Fibroblast of skin of abdomen (primary cell): ENCODE data around the gene MINK1.
A peak's percentile ranks its signal among the peaks of the same experiment; 100 is the strongest.
"Not testable (repeated sequence)": the region's sequence is repeated elsewhere in the genome, so short reads cannot be mapped to it uniquely, and the experiment has no call there.

Experiments
- DNase-seq: peaks from one replicate; pipeline ENCODE4 v3.0.0-alpha.2; 2013

MINK1 gene

DNA sequence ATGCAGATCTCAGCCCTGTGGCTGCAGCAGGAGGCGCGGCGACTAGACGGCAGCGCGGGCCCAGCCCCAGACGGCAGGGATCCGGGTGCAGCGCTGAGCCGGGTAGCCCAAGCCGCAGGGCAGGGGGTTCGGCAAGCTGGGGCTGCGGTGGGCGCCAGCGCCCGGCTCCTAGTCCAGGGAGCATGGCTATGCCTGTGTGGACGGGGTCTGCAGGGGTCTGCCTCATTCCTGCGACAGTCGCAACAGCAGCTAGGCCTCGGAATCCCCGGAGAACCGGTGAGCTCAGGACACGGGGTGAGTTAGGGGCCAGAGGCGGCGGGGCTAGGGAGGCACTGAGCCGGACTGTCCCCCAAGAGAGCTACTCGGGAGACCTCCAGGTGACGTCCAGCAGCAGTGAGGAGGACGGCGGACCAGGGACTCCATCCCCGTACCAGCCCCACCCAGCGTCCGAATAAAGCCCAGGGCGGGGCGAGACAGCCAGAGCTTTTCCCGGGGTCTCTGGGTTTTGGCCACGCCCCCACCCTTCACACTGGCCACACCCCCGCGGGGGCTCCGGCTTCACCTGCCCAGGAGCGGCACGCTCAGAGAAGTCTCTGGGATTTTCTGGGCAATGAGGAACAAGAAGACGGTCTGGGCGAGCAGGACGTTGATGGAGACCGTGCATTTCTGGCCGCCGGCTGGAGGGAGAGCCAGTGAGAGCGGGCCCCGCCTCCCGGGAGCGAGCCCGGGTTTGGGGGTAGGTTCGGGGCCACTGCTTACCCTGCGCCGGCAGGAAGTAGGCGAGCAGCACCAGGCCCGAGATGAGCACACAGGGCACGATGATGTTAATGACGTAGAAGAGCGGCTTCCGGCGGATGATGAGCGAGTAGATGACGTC, 67.3 kb downstream of the MINK1 start:
- no peak for DNase-seq

DNA sequence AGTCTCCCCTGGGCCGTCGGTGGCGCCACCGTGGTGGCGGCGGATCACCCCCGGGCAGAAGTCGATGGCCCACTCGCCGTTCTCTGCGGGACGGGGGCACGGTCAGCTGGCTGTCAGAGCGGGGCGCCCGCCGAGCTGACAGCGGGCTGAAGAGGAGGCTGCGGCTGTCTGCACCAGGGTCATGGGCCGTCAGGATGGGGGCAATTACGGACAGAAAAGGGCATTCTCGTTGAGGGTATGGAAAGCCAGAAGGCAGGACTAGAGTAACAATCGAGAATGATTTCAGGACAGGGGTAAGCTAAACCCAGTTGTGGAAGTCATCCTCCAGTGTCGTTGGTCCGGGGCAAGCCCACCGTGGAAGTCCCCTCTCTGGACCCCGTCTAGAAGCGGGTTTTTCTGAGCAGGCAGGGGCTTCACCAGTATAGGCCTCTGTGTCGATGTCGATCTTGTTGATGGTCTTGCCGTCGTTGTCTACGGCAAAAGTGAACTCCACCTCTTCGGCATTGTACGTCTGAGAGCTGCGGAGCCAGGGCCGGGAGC, 68.0 kb downstream of the MINK1 start:
- no peak for DNase-seq

DNA sequence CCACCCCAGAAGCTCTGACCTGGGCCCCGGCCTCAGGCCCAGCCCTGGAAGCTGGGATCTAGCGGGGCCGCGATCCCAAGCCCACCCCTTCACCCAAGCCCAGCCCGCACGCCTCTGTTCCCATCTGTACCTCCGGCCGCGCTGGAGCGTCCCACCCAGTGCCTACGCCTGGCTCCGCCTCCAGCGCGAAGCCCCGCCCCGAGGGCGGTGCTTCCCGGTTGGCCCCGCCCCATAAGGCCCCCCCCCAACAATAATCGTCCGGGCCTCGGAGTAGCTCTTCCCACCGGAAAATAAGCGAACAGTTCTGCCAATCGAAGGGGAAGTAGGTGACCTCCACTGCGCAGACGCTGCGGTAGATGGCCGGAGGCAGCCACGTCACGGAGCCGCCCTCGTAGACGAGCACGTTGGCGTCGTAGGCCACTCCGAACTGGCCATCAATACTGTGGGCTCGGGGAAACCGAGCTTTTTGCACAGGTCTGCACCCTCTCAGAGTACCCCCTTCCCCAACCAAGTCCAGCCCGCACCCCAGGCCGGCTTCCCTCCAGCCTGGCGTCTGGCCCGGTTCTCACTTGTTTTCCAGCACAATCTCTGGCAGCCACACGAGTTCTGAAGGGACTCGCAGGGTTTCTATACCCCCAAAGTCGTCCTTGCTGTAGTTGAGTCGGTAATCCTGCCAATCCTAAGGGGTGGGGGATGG, 68.7 kb downstream of the MINK1 start:
- no peak for DNase-seq

DNA sequence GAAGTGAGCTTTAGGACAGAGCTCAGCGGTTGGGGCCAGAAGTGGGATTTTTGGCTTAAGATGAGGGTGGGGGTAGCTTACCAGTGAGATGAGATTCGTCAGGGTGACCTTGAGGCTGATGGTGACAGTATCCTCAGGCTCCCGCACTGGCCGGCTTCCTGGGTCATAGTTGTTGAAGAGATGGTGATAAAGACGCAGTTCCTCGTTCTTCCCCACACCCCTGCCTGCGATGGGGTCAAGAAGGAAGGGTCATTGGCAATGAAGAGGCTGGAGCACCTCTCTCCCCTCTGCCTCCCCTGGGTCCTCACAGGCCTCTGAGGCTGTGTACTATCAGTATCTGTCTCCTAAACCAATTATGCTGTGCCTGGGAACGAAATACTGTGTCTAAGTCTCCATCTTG, 69.4 kb downstream of the MINK1 start:
- no peak for DNase-seq

DNA sequence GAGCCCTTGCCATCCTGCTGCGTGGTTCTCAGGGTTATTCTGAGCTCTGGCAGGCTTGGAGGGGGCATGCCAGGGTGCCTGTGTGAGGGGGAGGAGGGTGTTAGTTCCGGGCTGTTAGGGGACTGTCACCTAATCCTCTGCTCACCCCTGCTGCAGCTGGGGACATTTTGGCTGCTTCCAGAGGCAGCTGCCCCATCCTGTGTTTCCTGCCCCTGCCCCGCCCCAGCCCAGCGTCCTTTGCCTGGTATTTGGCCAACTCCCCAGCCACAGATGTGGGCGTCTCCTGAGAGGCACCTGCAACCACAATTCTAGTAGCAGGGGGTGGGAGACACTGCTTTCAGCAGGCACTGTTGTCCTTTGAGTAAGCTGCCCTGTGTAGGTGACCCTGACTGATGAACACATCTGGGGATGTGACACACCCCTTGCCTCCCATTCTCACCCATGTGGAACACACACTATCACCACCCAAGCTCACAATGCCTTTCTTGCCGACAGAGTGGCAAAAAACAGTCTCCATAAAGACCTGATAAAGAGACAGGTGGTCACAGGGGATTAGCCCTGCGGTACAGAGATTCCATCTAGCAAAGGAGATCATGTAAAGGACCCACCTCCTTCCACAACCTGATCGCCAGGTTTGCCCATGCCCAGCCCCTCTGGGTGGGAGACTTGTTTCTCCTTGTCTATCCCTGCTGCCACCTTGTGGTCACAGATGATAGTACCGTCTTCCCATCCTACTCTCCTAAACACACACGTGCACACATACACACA, 70.1 kb downstream of the MINK1 start, which contains the start of gene CHRNE:
Gene CHRNE, minus strand, starts transcription at position 48 of the 768 bp plus-strand sequence. Its CDS starts 35 bp downstream, at position 13.
- peak; percentile 63 for DNase-seq

DNA sequence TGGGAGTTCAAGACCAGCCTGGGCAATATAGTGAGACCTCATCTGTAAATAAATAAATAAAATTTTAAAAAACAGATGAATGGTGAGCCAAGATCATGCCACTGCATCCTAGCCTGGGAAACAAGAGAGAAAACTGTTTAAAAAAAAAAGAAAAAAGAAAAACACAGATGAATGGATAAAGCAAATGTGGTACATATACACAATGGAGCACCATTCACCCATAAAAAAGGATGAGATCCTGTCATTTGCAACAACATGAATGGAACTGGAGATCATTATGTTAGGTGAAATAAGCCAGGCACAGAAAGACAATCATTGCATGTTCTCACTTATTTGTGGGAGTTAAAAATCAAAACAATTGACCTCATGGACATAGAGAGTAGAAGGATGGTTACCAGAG, 73.5 kb downstream of the MINK1 start:
- not testable (repeated sequence) for DNase-seq

DNA sequence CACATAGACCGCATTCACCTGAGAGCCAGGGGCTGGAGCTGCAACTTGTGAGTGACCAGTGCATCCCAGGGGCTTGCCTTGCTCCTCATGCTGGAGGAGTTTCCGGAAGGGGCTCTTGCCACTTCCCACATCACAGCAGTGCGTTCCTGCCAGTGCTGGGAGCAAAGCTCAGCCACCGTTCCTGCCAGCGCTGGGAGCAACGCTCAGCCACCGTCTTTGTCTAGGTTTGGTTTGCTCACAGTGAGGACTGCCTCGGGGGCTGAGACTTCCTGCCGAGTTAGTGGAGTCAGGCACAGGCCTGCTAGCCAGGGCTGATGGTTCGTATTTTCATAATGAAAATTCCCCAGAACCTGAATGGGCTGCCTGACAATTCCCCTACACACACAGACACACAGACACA, 75.2 kb downstream of the MINK1 start:
- no peak for DNase-seq

DNA sequence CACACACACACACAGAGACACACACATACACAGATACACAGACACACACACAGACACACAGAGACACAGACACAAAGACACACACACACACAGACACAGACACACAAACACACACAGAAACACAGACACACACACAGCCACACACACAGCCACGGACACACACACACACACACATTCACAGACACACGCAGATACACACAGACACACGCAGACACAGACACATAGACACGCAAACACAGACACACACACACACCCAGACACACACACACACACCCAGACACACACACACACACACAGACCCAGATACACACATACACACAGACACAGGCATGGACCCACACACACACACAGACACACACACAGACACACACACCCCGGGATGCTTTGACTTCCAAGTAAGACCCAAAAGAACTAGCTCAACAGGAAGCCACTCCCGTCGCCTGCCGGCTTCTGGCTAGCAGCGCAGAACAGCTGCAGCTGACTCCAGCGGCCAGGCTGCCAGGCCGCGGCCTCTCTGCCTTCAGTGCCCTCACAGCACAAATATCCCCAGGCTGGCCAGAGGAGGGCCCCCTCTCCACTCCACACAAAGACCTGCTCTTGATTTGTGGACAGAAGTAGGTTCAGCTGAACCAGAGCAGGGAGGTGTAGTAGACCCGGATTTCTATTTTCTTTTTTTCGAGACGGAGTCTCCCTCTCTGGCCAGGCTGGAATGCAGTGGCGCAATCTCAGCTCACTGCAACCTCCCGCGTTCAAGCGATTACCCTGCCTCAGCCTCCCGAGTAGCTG, 75.8 kb downstream of the MINK1 start:
- peak; percentile 89 for DNase-seq

DNA sequence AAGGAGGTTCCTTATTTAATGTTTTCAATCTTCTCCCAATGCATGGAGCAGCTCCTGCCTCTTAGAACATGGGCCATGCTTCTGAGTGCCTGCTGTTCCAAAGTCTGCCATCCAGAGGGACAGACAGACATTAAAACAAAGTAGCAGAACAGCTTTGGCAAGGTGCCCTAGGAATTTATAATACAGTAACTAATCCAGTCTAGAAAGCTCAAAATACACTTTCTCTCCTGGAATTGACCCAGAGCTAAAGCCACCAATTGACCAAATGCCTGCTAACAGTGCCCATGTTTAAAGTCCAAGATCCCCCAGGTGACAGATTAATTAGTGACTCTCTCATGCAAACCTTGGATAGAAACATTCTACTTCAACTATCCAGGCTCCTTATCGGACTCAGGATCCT, 80.9 kb downstream of the MINK1 start:
- no peak for DNase-seq

DNA sequence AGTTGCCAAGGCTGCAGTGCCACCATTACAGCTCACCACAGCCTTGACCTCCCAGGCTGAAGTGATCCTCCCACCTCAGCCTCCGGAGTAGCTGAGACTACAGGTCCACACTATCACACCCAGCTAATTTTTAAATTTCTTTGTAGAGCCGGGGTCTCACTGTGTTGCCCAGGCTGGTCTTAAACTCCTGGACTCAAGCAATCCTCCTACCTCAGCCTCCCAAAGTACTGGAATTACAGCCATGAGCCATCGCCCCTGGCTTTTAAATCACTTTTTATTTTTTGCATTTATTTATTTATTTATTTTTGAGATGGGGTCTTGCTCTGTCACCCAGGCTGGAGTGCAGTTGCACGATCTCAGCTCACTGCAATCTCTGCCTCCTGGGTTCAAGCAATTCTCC, 81.4 kb downstream of the MINK1 start:
- not testable (repeated sequence) for DNase-seq

DNA sequence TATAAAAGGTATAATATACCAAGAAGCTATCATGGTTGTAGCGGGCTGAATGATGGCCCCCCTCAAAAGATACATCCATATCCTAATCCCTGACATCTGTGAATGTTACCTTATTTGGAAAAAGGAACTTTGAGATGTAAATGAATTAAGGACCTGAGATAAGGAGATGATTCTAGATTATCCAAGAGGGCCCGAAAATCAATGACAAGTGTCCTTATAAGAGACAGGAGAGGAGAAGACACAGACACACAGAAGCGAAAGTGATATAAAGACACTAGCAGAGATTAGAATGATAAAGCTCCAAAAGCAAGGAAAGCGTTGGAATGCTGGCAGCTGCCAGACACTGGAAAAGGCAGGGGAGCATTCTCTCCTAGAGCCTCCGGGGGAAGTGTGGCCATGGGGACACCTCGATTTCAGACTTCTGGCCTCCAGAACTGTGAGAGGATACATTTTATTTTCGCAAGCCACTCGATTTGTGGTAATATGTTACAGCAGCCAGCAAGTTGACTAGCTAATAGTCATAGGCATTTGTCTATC, 86.4 kb downstream of the MINK1 start:
- DNase-seq: no peak

DNA sequence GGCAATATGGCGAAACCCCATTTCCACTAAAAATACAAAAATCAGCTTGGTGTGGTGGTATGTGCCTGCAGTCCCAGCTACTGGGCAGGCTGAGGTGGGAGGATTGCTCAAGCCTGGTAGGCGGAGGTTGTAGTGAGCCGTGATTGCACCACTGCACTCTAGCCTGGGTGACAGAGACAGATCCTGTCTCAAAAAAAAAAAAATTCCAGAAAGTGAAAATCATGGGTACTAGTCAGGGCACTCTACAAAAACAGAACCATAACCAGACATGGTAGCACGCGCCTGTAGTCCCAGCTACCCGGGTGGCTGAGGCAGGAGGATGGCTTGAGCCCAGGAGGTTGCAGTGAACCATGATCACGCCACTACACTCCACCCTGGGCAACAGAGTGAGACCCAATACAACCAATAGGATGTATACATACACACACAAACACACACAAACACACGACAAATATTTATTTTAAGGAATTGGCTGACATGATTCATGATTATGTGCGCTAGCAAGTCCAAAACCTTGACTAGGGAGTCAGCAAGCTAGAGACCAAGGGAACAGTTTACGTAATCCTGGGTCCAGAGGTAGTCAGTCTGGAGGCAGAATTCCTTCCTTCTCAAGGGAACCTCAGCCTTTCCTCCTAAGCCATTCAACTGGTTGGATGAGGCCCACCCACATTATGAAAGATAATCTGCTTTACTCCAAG, 87.4 kb downstream of the MINK1 start:
- DNase-seq: no peak

DNA sequence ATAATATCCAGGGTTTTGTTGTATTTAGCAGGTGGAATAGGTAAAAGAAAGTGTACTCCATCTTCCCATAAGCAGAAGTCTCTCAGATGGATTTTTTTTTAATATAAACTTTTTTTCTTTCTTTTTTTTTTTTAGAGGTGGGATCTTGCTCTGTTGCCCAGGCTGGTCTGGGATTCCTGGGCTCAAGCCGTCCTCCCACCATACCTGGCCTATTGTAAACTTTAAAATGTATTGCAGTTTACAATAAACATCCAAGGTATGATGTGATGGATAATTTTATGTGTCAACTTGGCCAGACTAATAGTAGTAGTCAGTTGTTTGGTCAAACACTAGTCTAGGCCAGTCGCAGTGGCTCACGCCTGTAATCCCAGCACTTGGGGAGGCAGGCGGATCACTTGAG, 88.2 kb downstream of the MINK1 start:
- no peak for DNase-seq

DNA sequence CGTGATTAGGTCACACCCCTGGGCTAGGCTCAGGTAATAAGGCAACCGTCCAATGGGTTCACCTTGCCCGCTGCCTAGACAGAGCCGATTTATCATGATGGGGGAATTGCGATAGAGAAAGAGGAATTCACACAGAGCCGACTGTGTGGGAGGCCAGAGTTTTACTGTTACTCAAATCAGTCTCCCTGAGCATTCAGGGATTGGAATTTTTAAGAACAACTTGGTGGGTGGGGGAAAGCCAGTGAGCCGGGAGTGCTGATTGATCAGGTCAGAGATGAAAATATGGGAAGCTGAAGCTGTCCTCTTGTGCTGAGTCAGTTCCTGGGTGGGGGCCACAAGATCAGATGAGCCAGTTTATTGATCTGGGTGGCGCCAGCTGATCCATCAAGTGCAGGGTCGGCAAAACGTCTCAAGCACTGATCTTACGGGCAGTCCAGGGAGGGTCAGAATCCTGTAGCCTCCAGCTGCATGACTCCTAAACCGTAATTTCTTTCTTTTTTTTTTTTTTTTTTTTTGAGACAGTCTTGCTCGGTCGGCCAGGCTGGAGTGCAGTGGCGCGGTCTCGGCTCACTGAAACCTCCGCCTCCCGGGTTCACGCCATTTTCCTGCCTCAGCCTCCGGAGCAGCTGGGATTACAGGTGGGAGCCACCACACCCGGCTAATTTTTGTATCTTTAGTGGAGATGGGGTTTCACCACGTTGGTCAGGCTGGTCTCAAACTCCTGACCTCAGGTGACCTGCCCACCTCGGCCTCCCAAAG, 93.6 kb downstream of the MINK1 start:
- DNase-seq: not testable (repeated sequence)

DNA sequence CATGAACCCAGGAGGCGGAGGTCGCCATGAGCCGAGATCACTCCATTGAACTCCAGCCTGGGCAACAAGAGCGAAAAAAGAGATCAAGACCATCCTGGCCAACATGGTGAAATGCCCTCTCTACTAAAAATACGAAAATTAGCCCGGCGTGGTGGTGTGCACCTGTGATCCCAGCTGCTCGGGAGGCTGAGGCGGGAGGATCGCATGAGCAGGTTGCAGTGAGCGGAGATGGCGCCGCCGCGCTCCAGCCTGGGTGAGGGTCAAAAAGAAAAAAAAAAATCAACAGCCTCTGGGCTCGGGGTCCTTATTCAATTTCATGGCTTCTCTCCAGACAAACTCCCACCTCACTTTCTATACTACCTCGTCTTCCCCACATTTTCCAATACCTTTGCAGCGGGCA, 95.7 kb downstream of the MINK1 start:
- no peak for DNase-seq

DNA sequence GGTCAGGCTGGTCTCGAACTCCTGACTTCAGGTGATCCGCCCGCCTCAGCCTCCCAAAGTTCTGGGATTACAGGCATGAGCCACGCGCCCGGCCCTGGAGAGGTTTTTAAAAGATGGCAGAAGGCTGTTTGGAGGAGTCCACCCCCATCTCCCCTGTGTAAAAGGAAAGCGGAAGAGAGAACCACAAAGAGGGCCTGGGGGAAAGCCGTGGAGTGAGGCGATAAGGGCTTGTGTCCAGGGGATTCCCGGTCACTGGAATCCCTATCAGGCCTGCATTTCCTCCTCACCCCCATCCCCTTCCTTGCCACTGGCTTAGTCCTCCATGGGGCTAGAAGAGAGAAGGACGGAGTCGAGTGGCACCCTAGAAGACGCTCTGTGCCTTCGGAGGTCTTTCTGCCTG, 98.8 kb downstream of the MINK1 start, which contains the start of gene GP1BA:
Gene GP1BA, plus strand, starts transcription at position 315 of the 400 bp plus-strand sequence. CDS start 328 bp downstream, outside the sequence.
- DNase-seq: no peak

DNA sequence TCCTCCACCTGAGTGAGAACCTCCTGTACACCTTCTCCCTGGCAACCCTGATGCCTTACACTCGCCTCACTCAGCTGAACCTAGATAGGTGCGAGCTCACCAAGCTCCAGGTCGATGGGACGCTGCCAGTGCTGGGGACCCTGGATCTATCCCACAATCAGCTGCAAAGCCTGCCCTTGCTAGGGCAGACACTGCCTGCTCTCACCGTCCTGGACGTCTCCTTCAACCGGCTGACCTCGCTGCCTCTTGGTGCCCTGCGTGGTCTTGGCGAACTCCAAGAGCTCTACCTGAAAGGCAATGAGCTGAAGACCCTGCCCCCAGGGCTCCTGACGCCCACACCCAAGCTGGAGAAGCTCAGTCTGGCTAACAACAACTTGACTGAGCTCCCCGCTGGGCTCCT, 99.6 kb downstream of the MINK1 start:
- no peak for DNase-seq

DNA sequence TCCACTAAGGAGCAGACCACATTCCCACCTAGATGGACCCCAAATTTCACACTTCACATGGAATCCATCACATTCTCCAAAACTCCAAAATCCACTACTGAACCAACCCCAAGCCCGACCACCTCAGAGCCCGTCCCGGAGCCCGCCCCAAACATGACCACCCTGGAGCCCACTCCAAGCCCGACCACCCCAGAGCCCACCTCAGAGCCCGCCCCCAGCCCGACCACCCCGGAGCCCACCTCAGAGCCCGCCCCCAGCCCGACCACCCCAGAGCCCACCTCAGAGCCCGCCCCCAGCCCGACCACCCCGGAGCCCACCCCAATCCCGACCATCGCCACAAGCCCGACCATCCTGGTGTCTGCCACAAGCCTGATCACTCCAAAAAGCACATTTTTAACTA, 100.5 kb downstream of the MINK1 start:
- no peak for DNase-seq

DNA sequence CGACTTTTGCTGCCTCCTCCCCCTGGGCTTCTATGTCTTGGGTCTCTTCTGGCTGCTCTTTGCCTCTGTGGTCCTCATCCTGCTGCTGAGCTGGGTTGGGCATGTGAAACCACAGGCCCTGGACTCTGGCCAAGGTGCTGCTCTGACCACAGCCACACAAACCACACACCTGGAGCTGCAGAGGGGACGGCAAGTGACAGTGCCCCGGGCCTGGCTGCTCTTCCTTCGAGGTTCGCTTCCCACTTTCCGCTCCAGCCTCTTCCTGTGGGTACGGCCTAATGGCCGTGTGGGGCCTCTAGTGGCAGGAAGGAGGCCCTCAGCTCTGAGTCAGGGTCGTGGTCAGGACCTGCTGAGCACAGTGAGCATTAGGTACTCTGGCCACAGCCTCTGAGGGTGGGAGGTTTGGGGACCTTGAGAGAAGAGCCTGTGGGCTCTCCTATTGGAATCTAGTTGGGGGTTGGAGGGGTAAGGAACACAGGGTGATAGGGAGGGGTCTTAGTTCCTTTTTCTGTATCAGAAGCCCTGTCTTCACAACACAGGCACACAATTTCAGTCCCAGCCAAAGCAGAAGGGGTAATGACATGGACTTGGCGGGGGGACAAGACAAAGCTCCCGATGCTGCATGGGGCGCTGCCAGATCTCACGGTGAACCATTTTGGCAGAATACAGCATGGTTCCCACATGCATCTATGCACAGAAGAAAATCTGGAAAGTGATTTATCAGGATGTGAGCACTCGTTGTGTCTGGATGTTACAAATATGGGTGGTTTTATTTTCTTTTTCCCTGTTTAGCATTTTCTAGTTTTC, 101.2 kb downstream of the MINK1 start:
- peak; percentile 40 for DNase-seq
